Measurements from ENCODE around the gene FBXL5. TPM values are rescaled to one million over a fixed set of nuclear protein-coding genes. Genes with fewer than 3 reads are reported as not detected.

The FBXL5 gene
- total RNA-seq, 3 donors from 2014 or later, result 44.8 to 104 (median 60.4) TPM

- no peaks in the 10 kb centered on the region for H3K36me3 ChIP-seq (ENCODE audit: low read depth)
- intact Hi-C loops (cut with DNase I, micrococcal nuclease), result no loop called here
- TF ChIP-seq CTCF (IDR thresholded peaks at IDR 0.05), result no peak
- H3K4me3 ChIP-seq, result no peak overlapping the region
- ATAC-seq, result no peak
- H3K4me1 ChIP-seq (ENCODE audit: low read depth), result no peaks in the 10 kb centered on the region
- H3K9me3 ChIP-seq, result no peaks in the 10 kb centered on the region
- DNase-seq, result no peak
Observed at GRCh38 chr4:15610855-15611254, 44.3 kb downstream of the FBXL5 start.

- ATAC-seq (no peak), DNase-seq (no peak)
- Histone ChIP-seq H3K9me3 (no peaks in the 10 kb centered on the region), H3K4me1 (ENCODE audit: low read depth) (no peaks in the 10 kb centered on the region), H3K4me3 (no peak overlapping the region), H3K36me3 (ENCODE audit: low read depth) (no peaks in the 10 kb centered on the region)
- TF ChIP-seq CTCF (IDR thresholded peaks at IDR 0.05), result no peak
- intact Hi-C loops (cut with DNase I, micrococcal nuclease), result no loop called here
Observed at GRCh38 chr4:15605537-15605936, 49.6 kb downstream of the FBXL5 start.

GRCh38 chr4:15601862-15602261 is 53.3 kb downstream of the FBXL5 start:
- Histone ChIP-seq H3K9me3 (no peaks in the 10 kb centered on the region), H3K36me3 (ENCODE audit: low read depth) (no peaks in the 10 kb centered on the region), H3K4me3 (no peak overlapping the region), H3K4me1 (ENCODE audit: low read depth) (no peaks in the 10 kb centered on the region)
- intact Hi-C loops (cut with DNase I, micrococcal nuclease), result no loop called here
- TF ChIP-seq CTCF (IDR thresholded peaks at IDR 0.05), result no peak
- ATAC-seq (peak; percentile 77), DNase-seq (no peak)

- Histone ChIP-seq H3K36me3 (ENCODE audit: low read depth) (no peaks in the 10 kb centered on the region), H3K9me3 (no peaks in the 10 kb centered on the region), H3K4me3 (no peak overlapping the region), H3K4me1 (ENCODE audit: low read depth) (no peaks in the 10 kb centered on the region)
- intact Hi-C loops (cut with DNase I, micrococcal nuclease), result no loop called here
- no peak for TF ChIP-seq CTCF (IDR thresholded peaks at IDR 0.05)
- DNase-seq, result no peak
- ATAC-seq, result no peak
Observed at GRCh38 chr4:15600176-15600575, 55.0 kb downstream of the FBXL5 start.

- no peaks in the 10 kb centered on the region for H3K9me3 ChIP-seq
- intact Hi-C loops (cut with DNase I, micrococcal nuclease), result no loop called here
- ATAC-seq, result peak; percentile 26
- no peaks in the 10 kb centered on the region for H3K4me1 ChIP-seq (ENCODE audit: low read depth)
- no peak for DNase-seq
- TF ChIP-seq CTCF (IDR thresholded peaks at IDR 0.05), result no peak
- H3K4me3 ChIP-seq, result no peak overlapping the region
- H3K36me3 ChIP-seq (ENCODE audit: low read depth), result no peaks in the 10 kb centered on the region
Observed at GRCh38 chr4:15598644-15599043, 56.5 kb downstream of the FBXL5 start.

GRCh38 chr4:15592799-15593198 is 62.4 kb downstream of the FBXL5 start:
- DNase-seq (no peak), ATAC-seq (no peak)
- H3K9me3 ChIP-seq, result no peaks in the 10 kb centered on the region
- H3K36me3 ChIP-seq (ENCODE audit: low read depth), result no peaks in the 10 kb centered on the region
- intact Hi-C loops (cut with DNase I, micrococcal nuclease), result no loop called here
- H3K4me1 ChIP-seq (ENCODE audit: low read depth), result no peaks in the 10 kb centered on the region
- no peak overlapping the region for H3K4me3 ChIP-seq
- TF ChIP-seq CTCF (IDR thresholded peaks at IDR 0.05), result no peak

Measured in mucosa of descending colon (tissue), 3 donors.